GM23338 (cell line): ENCODE measurements around the gene VWC2. TPM values are rescaled to one million over a fixed set of nuclear protein-coding genes. Genes with fewer than 3 reads are reported as not detected.

Experiments used
- ATAC-seq: fragments of 200-7000 bp; cut with Tn5 transposase; 3 replicates; pipeline ENCODE4 v1.9.1; 2020
- DNase-seq: peaks from one replicate; pipeline ENCODE4 v3.0.0-alpha.2; 2015; ENCODE audit warnings: low spot score
- H2AFZ ChIP-seq: fragments of 200-600 bp; sonication (generic); 2 replicates; pipeline ENCODE4 v1.8.0; 2016; ENCODE audit warnings: antibody characterized with exemption, mild to moderate bottlenecking, moderate library complexity
- H3F3A ChIP-seq: fragments of 200-600 bp; sonication (generic); replicated peaks from 2 replicates; pipeline ENCODE4 v1.8.0; 2017; ENCODE audit warnings: antibody characterized with exemption, mixed run types, low read depth
- H3K27ac ChIP-seq: fragments of 200-600 bp; sonication (generic); 2 replicates; pipeline ENCODE4 v1.6.1; 2016; ENCODE audit warnings: low read depth
- H3K27me3 ChIP-seq: fragments of 200-600 bp; sonication (generic); 2 replicates; pipeline ENCODE4 v1.8.0; 2016; ENCODE audit warnings: mild to moderate bottlenecking, mixed run types, moderate library complexity; ENCODE audit not compliant: insufficient read depth
- H3K36me3 ChIP-seq: fragments of 200-600 bp; sonication (generic); 2 replicates; pipeline ENCODE4 v1.8.0; 2016; ENCODE audit warnings: mild to moderate bottlenecking; ENCODE audit not compliant: insufficient read depth
- H3K4me1 ChIP-seq: fragments of 200-600 bp; sonication (generic); 2 replicates; pipeline ENCODE4 v1.8.0; 2016; ENCODE audit warnings: mild to moderate bottlenecking, moderate library complexity; ENCODE audit not compliant: insufficient read depth
- H3K4me2 ChIP-seq: fragments of 200-600 bp; sonication (generic); 2 replicates; pipeline ENCODE4 v1.7.1; 2017; ENCODE audit warnings: mixed run types
- H3K4me3 ChIP-seq: fragments of 200-600 bp; sonication (generic); 2 replicates; pipeline ENCODE4 v1.6.1; 2016; ENCODE audit warnings: mixed run types
- H3K79me2 ChIP-seq: fragments of 200-600 bp; sonication (generic); replicated peaks from 2 replicates; pipeline ENCODE4 v1.8.0; 2017; ENCODE audit warnings: mild to moderate bottlenecking; ENCODE audit not compliant: insufficient read depth
- H3K9me2 ChIP-seq: fragments of 200-600 bp; sonication (generic); 2 replicates; pipeline ENCODE4 v1.8.0; 2017; ENCODE audit not compliant: insufficient read depth
- H4K20me1 ChIP-seq: fragments of 200-600 bp; sonication (generic); replicated peaks from 2 replicates; pipeline ENCODE4 v1.8.0; 2017; ENCODE audit warnings: mild to moderate bottlenecking; ENCODE audit not compliant: insufficient read depth
- H3K27ac Mint-ChIP-seq: 2 replicates; pipeline ENCODE4 v1.8.0; 2020; ENCODE audit warnings: inconsistent platforms, mild to moderate bottlenecking, moderate library complexity, mixed read lengths
- H3K27me3 Mint-ChIP-seq: 3 replicates; pipeline ENCODE4 v1.8.0; 2022; ENCODE audit warnings: low read depth, mild to moderate bottlenecking, moderate library complexity, mixed read lengths, inconsistent platforms; ENCODE audit not compliant: insufficient read depth, poor library complexity
- H3K36me3 Mint-ChIP-seq: 3 replicates; pipeline ENCODE4 v1.8.0; 2021; ENCODE audit warnings: low read depth, mild to moderate bottlenecking, inconsistent platforms, moderate library complexity, mixed read lengths
- H3K4me1 Mint-ChIP-seq: 3 replicates; pipeline ENCODE4 v1.8.0; 2020; ENCODE audit warnings: mild to moderate bottlenecking, inconsistent platforms, mixed read lengths
- H3K4me3 Mint-ChIP-seq: 3 replicates; pipeline ENCODE4 v1.8.0; 2021; ENCODE audit warnings: moderate library complexity, mild to moderate bottlenecking, inconsistent platforms, mixed read lengths
- H3K9me3 Mint-ChIP-seq: 3 replicates; pipeline ENCODE4 v1.8.0; 2020; ENCODE audit warnings: moderate library complexity, mild to moderate bottlenecking, inconsistent platforms, mixed read lengths
- CREB1 ChIP-seq: fragments of 250-450 bp; sonication (Bioruptor Pico); IDR thresholded peaks from 2 replicates; pipeline ENCODE4 v1.5.0; 2020; ENCODE audit warnings: low read depth, mild to moderate bottlenecking, moderate library complexity
- EZH2phosphoT487 ChIP-seq: fragments of 200-600 bp; sonication (generic); IDR thresholded peaks from one replicate; pipeline ENCODE4 v1.8.1; 2018; ENCODE audit warnings: antibody characterized with exemption; ENCODE audit not compliant: unreplicated experiment
- NANOG ChIP-seq: IDR thresholded peaks from 2 replicates; pipeline ENCODE4 v1.6.1; 2016; ENCODE audit warnings: antibody characterized with exemption, borderline replicate concordance
- POLR2AphosphoS5 ChIP-seq: IDR thresholded peaks from 2 replicates; pipeline ENCODE4 v1.6.1; 2016; ENCODE audit warnings: antibody characterized with exemption, low read depth
- ZNF114 ChIP-seq: fragments of 250-450 bp; sonication (Bioruptor Pico); IDR thresholded peaks from 2 replicates; pipeline ENCODE4 v1.5.0; 2020; ENCODE audit warnings: mild to moderate bottlenecking, moderate library complexity
- ZNF331 ChIP-seq: fragments of 250-450 bp; sonication (Bioruptor Pico); IDR thresholded peaks from 2 replicates; pipeline ENCODE4 v1.5.0; 2020; ENCODE audit warnings: low read depth, mild to moderate bottlenecking, moderate library complexity
- polyA plus RNA-seq: library from polyadenylated mRNA; unstranded; fragments of >200 nt; fragmentation: Nextera tagmentation; extraction: Ambion mirVana; gene quantifications from 2 replicates; pipeline ENCODE4 v1.2.1, GENCODE V29; 2016
- total RNA-seq: library from RNA; depleted of rRNA; stranded (reverse); fragments of >200 nt; shearing (Covaris generic); gene quantifications from 2 replicates; pipeline ENCODE4 v1.2.3, GENCODE V29; 2014
- TF ChIP-seq, protein P1 (sequence below): IDR thresholded peaks from one replicate; pipeline ENCODE4 v1.6.1; 2018; ENCODE audit warnings: antibody characterized with exemption; ENCODE audit not compliant: unreplicated experiment
- TF ChIP-seq, protein P2 (sequence below): fragments of 250-450 bp; sonication (Bioruptor Pico); IDR thresholded peaks from 2 replicates; pipeline ENCODE4 v1.5.0; 2020; ENCODE audit warnings: mild to moderate bottlenecking, moderate library complexity

VWC2 gene
- total and polyA plus RNA-seq, 2 experiments from 2014 or later = 0.15 to 0.45 TPM

- TF ChIP-seq, protein P1, sequence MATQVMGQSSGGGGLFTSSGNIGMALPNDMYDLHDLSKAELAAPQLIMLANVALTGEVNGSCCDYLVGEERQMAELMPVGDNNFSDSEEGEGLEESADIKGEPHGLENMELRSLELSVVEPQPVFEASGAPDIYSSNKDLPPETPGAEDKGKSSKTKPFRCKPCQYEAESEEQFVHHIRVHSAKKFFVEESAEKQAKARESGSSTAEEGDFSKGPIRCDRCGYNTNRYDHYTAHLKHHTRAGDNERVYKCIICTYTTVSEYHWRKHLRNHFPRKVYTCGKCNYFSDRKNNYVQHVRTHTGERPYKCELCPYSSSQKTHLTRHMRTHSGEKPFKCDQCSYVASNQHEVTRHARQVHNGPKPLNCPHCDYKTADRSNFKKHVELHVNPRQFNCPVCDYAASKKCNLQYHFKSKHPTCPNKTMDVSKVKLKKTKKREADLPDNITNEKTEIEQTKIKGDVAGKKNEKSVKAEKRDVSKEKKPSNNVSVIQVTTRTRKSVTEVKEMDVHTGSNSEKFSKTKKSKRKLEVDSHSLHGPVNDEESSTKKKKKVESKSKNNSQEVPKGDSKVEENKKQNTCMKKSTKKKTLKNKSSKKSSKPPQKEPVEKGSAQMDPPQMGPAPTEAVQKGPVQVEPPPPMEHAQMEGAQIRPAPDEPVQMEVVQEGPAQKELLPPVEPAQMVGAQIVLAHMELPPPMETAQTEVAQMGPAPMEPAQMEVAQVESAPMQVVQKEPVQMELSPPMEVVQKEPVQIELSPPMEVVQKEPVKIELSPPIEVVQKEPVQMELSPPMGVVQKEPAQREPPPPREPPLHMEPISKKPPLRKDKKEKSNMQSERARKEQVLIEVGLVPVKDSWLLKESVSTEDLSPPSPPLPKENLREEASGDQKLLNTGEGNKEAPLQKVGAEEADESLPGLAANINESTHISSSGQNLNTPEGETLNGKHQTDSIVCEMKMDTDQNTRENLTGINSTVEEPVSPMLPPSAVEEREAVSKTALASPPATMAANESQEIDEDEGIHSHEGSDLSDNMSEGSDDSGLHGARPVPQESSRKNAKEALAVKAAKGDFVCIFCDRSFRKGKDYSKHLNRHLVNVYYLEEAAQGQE = no peak
- no peak for TF ChIP-seq ZNF114
Observed at GRCh38 chr7:49778731-49779270, 5.4 kb downstream of the VWC2 start (continued).

GRCh38 chr7:49780953-49781352 is 7.5 kb downstream of the VWC2 start:
- Histone ChIP-seq H3K4me3 (no peak overlapping the region), H3K36me3 (no peaks in the 10 kb centered on the region), H3K4me1 (no peaks in the 10 kb centered on the region; the same call in 1 of the 2 replicates), H3F3A (no peaks in the 10 kb centered on the region), H3K27me3 (peaks cover 10% of the 10 kb centered on the region), H2AFZ (no peak overlapping the region), H3K79me2 (no peaks in the 10 kb centered on the region), H3K9me2 (no peaks in the 10 kb centered on the region), H4K20me1 (no peaks in the 10 kb centered on the region), H3K4me2 (no peak overlapping the region), H3K27ac (no peak overlapping the region)
- Mint-ChIP-seq H3K27me3 (peaks cover 9% of the 10 kb centered on the region), H3K27ac (no peak overlapping the region), H3K9me3 (no peaks in the 10 kb centered on the region; the same call in 2 of the 3 replicates), H3K4me3 (no peak overlapping the region), H3K4me1 (peaks cover 13% of the 10 kb centered on the region; the same call in 2 of the 3 replicates), H3K36me3 (no peaks in the 10 kb centered on the region)
- DNase-seq (no peak), ATAC-seq (no peak)
- TF ChIP-seq POLR2AphosphoS5 (no peak), EZH2phosphoT487 (no peak), ZNF331 (CRISPR knock-in tag) (no peak), ZNF114 (no peak), NANOG (no peak), CREB1 (CRISPR knock-in tag) (no peak)
- TF ChIP-seq, protein P2, sequence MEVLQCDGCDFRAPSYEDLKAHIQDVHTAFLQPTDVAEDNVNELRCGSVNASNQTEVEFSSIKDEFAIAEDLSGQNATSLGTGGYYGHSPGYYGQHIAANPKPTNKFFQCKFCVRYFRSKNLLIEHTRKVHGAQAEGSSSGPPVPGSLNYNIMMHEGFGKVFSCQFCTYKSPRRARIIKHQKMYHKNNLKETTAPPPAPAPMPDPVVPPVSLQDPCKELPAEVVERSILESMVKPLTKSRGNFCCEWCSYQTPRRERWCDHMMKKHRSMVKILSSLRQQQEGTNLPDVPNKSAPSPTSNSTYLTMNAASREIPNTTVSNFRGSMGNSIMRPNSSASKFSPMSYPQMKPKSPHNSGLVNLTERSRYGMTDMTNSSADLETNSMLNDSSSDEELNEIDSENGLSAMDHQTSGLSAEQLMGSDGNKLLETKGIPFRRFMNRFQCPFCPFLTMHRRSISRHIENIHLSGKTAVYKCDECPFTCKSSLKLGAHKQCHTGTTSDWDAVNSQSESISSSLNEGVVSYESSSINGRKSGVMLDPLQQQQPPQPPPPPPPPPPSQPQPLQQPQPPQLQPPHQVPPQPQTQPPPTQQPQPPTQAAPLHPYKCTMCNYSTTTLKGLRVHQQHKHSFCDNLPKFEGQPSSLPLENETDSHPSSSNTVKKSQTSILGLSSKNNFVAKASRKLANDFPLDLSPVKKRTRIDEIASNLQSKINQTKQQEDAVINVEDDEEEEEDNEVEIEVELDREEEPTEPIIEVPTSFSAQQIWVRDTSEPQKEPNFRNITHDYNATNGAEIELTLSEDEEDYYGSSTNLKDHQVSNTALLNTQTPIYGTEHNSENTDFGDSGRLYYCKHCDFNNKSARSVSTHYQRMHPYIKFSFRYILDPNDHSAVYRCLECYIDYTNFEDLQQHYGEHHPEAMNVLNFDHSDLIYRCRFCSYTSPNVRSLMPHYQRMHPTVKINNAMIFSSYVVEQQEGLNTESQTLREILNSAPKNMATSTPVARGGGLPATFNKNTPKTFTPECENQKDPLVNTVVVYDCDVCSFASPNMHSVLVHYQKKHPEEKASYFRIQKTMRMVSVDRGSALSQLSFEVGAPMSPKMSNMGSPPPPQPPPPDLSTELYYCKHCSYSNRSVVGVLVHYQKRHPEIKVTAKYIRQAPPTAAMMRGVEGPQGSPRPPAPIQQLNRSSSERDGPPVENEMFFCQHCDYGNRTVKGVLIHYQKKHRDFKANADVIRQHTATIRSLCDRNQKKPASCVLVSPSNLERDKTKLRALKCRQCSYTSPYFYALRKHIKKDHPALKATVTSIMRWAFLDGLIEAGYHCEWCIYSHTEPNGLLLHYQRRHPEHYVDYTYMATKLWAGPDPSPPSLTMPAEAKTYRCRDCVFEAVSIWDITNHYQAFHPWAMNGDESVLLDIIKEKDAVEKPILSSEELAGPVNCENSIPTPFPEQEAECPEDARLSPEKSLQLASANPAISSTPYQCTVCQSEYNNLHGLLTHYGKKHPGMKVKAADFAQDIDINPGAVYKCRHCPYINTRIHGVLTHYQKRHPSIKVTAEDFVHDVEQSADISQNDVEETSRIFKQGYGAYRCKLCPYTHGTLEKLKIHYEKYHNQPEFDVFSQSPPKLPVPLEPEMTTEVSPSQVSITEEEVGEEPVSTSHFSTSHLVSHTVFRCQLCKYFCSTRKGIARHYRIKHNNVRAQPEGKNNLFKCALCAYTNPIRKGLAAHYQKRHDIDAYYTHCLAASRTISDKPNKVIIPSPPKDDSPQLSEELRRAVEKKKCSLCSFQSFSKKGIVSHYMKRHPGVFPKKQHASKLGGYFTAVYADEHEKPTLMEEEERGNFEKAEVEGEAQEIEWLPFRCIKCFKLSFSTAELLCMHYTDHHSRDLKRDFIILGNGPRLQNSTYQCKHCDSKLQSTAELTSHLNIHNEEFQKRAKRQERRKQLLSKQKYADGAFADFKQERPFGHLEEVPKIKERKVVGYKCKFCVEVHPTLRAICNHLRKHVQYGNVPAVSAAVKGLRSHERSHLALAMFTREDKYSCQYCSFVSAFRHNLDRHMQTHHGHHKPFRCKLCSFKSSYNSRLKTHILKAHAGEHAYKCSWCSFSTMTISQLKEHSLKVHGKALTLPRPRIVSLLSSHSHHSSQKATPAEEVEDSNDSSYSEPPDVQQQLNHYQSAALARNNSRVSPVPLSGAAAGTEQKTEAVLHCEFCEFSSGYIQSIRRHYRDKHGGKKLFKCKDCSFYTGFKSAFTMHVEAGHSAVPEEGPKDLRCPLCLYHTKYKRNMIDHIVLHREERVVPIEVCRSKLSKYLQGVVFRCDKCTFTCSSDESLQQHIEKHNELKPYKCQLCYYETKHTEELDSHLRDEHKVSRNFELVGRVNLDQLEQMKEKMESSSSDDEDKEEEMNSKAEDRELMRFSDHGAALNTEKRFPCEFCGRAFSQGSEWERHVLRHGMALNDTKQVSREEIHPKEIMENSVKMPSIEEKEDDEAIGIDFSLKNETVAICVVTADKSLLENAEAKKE (CRISPR knock-in tag) = no peak
- TF ChIP-seq, protein P1 = no peak
